NCI-H446 (cell line): Measurements from ENCODE around the gene PPM1D.
"Not testable (repeated sequence)": the region's sequence is repeated elsewhere in the genome, so short reads cannot be mapped to it uniquely, and the experiment has no call there.

Experiments used
- DNase-seq, 2 experiments: peaks; one replicate each; lab custom pipeline; 2025; lab: John Stamatoyannopoulos, UW

PPM1D gene

DNA sequence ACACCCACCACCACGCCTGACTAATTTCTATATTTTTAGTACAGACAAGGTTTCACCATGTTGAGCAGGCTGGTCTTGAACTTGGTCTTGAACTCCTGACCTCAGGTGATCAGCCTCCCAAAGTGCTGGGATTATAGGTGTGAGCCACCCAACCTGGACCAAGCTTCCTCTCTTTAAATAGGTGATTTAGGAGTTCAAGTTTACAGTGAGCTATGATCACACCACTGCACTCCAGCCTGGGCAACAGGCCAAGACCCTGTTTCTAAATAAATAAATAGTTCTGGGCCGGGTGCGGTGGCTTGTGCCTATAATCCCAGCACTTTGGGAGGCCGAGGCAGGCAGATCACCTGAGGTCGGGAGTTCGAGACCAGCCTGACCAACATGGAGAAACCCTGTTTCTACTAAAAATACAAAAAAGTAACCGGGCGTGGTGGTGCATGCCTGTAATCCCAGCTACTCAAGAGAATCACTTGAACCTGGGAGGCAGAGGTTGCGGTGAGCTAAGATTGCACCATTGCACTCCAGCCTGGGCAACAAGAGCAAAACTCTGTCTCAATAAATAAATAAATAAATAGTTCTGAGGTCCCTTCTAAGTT is 6.5 kb upstream of the PPM1D start:
- not testable (repeated sequence) for DNase-seq

DNA sequence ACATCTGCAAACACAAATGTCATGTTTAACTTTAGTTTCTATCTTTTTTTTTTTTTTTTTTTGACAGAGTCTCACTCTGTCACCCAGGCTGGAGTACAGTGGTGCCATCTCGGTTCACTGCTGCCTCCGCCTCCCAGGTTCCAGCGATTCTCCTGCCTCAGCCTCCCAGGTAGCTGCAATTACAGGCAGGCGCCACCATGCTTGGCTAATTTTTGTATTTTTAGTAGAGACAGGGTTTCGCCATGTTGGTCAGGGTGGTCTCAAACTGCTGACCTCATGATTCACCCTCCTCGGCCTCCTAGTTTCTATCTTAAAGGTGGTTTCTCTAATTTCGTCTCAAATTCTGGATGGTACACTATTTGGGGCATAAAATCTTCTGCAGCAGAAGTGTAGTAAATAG is 5.8 kb upstream of the PPM1D start:
- not testable (repeated sequence) for DNase-seq

DNA sequence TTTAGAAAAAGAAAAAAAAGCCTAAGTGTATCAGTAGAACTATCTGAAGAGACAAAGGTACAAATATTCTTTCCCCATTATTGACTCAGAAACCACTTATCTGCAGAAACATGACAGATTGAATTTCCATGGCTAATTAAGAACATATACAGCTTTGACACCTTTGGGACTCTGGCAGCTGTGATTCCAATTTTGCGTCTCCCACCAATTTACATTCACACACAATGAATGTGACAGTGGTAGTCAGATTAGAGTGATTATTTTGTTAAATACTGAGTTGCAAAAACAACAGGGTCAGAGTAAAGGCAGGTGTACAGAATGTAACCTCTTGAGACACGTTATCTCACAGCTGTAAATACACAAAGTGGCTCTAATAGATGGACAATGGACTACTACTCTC is 5.3 kb upstream of the PPM1D start:
- DNase-seq: no peak

DNA sequence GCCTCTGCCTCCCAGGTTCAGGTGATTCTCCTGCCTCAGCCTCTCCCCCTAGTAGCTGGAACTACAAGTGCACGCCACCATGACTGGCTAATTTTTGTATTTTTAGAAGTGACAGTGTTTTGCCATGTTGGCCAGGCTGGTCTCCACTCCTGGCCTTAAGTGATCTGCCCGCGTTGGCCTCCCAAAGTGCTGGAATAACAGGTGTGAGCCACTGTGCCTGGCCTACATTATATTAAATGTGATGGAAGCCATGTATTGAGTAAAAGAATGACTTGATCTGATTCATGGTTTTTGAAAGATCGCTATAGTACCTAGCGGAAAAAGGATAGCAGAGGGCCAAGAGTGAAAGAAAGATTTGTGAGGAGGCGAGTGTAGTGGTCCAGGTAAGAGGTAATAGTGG is 2.7 kb upstream of the PPM1D start:
- DNase-seq: no peak

DNA sequence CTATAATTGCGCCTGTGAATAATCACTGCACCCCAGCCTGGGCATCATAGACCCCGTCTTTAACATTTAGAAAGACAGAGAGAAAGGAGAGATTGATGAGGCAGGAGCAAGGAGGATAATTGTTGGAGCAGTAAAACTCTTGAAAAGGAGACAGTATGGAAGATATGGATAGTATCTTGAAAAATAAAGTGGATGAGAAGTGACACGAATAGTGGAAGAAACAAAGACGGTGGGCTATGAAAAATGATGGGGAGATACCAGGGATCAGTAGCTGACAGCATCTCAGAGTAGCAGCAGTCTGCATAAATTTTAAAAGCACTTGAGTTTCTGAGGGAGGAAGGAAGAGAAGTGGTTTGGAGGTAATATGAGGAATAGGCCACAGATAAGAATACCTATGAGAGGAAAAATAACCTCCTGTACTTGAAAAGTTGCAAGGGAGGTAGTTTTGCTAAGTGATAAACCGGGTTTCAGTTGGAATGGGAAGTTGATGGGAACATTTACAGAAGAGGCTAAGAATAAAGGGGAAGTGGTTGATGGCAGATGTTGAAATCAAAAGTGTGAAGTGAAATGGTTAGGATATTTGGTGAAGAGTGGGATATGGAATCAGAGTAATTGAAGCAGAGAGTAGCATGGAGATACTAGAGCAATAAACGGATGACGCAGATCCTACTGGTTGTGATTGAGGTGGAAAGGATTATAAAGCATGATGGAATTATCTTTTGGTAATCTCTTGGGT is 1.8 kb upstream of the PPM1D start:
- no peak for DNase-seq

DNA sequence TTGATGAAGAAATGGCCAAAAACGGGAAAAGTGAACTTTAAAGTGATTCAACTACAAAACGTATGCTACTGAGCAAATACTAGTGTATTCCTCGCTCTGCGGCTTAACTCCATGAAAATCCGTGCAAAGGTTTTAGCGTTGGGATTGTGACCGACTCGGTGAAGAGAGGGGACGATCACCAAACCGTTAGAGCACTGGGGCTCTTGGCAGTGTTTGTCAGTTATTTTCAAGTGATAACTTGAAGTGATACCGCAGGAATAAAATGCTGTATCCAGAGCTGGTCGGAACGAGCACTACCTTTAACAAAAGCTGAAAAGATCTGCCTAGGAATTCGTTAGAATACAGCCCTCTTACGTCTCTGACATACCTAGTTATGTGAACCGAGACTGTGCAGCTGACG is 773 bp upstream of the PPM1D start:
- no peak for DNase-seq

DNA sequence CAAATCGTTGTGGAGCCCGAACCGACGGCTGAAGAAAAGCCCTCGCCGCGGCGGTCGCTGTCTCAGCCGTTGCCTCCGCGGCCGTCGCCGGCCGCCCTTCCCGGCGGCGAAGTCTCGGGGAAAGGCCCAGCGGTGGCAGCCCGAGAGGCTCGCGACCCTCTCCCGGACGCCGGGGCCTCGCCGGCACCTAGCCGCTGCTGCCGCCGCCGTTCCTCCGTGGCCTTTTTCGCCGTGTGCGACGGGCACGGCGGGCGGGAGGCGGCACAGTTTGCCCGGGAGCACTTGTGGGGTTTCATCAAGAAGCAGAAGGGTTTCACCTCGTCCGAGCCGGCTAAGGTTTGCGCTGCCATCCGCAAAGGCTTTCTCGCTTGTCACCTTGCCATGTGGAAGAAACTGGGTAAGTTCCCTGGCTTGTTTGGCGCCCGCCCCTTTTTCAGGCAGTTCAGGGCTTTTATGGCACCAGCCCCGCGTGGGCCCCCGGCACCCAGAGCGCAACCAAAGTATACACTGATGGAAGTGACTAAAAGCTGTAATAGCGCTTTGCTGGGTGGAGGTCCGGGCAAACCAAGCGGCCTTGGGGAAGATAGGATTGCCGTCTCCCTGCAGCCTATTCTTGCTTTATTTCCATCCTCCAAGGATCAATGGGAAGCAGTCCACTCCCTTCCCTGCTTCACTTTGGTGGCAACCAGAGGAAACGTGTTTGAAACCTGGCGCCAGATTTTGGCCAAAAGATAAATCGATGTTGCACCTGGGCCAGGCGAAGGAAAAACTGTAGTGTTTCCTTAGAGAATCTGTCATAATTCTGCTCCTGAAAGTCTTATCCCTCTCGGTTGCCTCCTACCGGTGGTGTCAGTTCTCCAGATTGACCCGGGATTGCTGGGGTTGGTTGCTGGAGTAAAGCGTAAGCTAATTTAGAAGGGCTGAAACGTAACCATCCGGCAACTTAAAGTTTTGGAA is 775 bp downstream of the PPM1D start:
- DNase-seq: peak; percentile 73 to 77

DNA sequence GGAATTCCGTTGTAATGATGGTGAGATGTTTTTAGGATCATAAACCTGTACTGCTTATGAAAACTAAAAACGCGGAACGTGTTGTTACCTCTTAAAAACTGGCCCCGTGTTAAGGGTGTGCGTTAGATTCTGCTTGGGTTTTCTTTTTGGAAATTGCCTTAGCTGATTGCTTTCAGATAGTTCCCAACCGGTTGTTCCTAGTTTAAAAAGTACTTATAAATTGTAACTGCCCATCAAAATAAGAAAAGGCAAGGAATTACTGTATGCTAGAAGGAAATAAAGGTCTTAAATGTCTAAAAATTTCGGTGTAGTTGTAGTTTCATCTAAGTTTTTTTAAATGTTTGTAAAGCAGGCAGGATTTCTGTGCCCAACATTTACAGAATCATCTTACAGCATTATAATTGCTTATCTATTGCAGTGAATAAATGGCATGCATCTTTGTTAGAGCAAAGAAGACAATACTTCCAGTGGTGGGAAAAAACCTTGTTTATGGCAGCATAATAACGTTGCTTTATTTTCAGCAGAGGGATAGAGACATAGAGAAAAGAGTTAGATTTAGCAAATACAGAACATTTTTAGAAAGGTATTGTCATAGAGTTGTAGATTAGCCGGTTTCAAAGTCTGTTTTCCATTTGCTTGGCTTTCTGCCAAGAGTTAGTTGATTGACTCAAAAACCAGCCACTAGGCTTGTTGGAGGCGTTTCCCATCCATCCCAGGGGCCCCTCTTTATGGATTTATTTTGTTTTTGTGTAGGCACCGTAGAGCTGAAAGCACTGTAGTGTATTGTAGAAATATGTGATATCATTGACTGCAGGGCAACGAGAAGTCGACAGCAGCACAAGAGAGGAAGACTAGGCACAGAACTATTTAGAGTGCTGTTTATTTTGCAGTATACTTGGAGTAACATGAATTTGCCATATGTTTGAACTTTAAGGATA is 1.7 kb downstream of the PPM1D start:
- peak; percentile 77 to 93 for DNase-seq

DNA sequence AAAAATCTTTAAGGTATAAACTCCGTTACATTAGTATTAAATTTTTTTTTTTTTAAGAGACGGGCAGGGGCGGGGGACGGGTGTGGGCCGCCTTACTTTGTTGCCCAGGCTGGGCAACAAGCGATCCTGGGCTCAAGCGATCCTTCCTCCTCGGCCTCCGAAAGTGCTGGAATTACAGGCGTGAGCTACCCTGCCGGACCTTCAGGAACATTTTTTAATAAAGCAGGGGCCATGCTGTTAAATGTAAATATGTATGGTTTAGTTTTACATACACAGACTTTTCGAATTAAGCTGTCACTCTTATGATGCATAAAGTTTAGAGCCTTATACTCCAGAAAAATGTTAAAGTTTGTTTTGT is 2.4 kb downstream of the PPM1D start:
- no peak for DNase-seq

DNA sequence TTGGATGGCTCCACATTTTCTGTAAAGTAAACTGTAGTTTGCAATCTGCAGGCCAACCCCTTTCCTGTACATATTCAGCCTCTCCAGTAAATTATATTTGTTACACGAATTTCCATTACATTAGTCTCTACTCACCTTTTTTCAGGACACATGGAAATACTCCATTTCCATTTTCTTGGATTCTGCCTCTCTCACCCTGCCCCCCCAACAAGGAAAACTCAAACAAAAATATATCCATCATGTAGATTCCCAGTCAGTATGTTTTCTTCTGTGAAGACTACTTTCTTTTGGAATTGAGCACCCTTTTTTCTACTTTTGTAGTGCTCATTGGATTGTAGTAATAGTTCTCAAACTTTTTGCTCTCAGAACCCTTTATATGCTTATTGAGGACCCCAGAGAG is 2.9 kb downstream of the PPM1D start:
- DNase-seq: no peak

DNA sequence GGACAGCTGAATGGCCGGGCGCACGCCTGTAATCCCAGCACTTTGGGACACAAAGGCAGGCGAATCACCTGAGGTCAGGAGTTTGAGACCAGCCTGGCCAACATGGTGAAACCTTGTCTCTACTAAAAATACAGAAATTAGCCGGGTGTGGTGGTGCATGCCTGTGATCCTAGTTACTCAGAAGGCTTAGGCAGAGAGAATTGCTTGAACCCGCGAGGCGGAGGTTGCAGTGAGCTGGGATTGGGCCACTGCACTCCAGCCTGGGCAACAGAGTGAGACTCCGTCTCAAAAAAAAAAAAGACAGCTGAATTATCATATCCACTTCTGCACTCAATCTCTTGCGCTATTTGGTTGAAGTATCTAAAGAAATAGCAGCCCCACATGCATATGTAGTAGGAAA is 3.5 kb downstream of the PPM1D start:
- DNase-seq: not testable (repeated sequence)

DNA sequence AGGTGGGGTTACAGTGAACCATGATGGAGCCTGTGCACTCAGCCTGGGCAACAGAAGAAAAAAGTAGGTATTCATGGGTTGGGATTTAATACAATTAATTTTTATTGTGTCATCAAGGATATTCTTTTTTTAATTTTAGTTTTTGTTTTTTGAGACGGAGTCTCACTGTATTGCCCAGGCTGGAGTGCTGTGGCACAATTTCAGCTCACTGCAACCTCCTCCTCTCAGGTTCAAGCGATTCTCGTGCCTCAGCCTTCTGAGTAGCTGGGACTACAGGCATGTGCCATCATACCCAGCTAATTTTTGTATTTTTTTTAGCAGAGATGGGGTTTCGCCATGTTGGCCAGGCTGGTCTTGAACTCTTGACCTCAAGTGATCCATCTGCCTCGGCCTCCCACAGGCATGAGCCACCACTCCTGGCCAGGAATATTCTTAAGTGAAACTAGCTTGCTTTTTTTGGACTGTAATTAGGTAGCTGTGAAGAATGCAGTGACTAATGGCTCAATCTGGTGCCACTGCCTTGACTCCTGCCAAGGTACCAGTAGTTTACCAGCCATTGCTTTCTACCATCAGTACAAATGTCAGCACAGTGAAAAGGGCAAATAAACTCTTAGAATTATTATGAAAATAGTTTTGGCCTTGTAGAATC is 4.8 kb downstream of the PPM1D start:
- DNase-seq: peak; percentile 25 to 77

DNA sequence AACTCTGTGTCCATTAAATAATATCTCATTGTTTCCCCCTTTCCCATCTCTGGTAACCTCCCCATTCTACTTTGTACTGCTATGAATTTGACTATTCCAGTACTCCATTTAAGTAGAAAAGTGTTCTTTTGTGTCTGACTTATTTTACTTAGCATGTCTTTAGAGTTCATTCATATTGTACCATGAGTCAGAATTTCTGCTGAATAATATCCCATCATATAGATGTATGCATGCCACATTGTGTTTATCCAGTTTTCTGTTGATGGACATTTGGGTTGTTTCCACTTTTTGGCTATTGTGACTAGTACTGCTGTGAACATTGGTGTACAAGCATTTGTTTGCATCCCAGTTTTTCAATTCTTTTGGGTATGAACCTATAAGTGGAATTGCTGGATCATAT is 6.0 kb downstream of the PPM1D start:
- no peak for DNase-seq

DNA sequence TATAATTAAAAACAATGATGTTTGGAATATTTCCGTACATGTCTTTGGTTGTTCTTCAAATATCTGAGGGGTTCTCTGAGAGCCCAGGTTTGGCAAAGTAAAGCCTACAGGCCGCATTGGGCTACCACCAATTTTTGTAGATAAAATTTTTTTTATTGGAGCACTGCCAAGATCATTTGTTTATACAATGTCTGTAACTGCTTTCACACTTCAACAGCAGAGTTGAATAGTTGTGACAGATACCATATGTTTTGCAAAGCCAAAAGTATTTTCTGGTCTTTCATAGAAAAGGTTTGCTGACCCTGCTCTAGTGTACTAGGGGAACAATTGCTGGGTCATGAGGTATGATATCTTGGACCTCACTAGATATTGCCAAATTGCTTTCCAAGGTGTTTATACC is 10.5 kb downstream of the PPM1D start:
- DNase-seq: peak in 1 of 2 experiments; percentile 33

DNA sequence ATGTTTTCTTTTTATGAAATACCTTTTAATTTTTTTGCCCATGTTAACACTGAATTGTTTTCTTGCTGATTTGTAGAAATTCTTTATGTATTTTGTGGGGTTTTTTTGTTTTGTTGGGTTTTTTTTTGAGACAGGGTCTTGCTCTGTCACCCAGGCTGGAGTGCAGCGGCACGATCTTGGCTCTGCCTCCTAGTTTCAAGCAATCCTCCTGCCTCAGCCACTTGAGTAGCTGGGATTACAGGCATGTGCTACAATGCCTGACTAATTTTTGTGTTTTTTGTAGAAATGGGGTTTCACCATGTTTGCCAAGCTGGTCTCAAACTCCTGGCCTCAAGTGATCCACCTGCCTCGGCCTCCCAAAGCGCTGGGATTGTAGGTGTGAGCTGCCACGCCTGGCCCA is 11.3 kb downstream of the PPM1D start:
- DNase-seq: not testable (repeated sequence)

DNA sequence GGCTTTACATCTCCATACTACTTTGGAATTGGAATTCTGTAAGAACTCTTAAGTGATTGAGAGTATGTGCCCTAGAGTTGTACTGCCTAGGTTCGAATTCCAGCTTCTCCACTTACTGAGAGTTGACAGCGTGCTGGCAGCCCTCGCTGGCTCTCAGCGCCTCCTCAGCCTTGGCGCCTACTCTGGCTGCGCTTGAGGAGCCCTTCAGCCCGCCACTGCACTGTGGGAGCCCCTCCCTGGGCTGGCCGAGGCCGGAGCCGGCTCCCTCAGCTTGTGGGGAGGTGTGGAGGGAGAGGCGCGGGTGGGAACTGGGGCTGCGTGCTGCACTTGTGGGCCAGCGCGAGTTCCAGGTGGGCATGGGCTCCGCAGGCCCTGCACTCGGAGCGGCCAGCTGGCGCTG is 13.3 kb downstream of the PPM1D start:
- no peak for DNase-seq

DNA sequence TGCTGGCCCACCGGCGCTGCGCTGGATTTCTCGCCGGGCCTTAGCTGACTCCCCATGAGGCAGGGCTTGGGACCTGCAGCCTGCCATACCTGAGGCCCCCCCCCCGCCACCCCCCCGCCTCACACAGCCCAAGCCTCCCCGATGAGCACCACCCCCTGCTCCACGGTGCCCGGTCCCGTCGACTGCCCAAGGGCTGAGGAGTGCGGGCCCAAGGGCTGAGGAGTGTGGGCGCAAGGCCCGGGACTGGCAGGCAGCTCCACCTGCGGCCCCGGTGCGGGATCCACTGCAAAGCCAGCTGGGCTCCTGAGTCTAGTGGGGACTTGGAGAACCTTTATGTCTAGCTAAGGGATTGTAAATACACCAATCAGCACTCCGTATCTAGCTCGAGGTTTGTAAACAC is 13.8 kb downstream of the PPM1D start:
- DNase-seq: not testable (repeated sequence)

DNA sequence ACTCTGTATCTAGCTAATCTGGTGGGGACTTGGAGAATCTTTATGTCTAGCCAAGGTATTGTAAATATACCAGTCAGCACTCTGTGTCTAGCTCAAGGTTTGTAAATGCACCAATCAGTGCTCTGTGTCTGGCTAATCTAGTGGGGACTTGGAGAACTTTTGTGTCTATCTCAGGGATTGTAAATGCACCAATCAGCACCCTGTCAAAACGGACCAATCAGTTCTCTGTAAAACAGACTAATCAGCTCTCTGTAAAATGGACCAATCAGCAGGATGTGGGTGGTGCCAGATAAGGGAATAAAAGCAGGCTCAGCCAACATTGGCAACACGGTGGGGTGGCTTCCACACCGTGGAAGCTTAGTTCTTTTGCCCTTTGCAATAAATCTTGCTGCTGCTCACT is 14.3 kb downstream of the PPM1D start:
- not testable (repeated sequence) for DNase-seq

DNA sequence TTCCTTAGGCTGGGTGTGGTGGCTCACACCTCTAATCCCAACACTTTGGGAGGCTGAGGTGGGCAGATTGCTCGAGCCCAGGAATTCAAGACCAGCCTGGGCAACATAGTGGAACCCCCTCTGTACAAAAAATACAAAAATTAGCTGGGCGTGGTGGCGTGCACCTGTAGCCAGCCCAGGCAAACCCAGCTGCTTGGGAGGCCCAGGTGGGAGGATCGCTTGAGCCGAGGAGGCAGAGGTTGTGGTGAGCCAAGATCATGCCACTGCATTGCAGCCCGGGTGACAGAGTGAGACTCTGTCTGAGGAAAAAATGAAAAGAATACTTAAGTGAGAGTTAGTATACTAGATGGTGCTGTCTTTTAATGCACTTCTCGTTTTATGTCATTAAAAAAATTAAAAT is 15.1 kb downstream of the PPM1D start:
- DNase-seq: no peak

DNA sequence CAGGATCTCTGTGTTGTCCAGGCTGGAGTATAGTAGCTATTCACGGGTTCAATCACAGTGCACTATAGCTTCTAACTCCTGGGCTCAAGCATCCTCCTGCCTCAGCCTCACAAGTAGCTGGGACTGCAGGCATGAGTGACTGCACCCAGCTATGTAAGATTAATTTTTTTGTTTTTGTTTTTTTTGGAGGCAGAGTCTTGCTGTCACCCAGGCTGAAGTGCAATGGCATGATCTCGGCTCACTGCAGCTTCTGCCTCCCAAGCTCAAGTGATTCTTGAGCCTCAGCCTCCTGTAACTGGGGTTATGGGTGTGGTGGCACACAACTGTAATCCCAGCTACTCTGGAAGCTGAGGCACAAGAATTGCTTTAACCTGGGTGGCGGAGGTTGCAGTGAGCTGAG is 15.8 kb downstream of the PPM1D start:
- no peak for DNase-seq

DNA sequence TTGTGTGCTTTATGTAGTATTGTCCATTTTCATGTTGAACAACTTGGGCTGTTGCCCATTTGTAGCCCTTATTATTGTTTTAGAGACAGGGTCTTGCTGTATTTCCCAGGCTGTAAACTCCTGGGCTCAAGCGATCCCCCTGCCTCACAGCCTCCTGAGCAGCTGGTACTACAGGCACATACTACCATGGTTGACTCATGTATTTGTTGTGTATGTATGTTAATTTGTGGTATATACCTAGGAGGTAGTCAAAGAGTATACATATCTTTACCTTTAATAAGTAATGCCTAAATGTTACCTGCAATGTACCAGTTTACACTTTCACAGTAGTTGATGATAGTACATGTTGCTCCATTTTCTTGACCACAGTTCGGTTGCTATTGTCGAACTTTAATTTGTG is 18.1 kb downstream of the PPM1D start:
- DNase-seq: no peak
